ENCODE results near the gene CBARP. TPM values are rescaled to one million over a fixed set of nuclear protein-coding genes. Genes with fewer than 3 reads are reported as not detected.

CBARP gene
- total RNA-seq, 1 donor from 2014 or later = 2.9 TPM

- FAIRE-seq = no peak
- no peak for DNase-seq (ENCODE audit: low read depth)
- TF ChIP-seq, protein P1, sequence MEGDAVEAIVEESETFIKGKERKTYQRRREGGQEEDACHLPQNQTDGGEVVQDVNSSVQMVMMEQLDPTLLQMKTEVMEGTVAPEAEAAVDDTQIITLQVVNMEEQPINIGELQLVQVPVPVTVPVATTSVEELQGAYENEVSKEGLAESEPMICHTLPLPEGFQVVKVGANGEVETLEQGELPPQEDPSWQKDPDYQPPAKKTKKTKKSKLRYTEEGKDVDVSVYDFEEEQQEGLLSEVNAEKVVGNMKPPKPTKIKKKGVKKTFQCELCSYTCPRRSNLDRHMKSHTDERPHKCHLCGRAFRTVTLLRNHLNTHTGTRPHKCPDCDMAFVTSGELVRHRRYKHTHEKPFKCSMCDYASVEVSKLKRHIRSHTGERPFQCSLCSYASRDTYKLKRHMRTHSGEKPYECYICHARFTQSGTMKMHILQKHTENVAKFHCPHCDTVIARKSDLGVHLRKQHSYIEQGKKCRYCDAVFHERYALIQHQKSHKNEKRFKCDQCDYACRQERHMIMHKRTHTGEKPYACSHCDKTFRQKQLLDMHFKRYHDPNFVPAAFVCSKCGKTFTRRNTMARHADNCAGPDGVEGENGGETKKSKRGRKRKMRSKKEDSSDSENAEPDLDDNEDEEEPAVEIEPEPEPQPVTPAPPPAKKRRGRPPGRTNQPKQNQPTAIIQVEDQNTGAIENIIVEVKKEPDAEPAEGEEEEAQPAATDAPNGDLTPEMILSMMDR (IDR thresholded peaks at IDR 0.05; ENCODE audit: insufficient read depth, low read length, severe bottlenecking) = no peak
- Histone ChIP-seq H3K27me3 (ENCODE audit: control insufficient read depth, insufficient read depth, low read length) (no peaks in the 10 kb centered on the region), H3K4me3 (ENCODE audit: low read depth, low read length) (no peak overlapping the region), H3K36me3 (ENCODE audit: control insufficient read depth, insufficient read depth, low read length) (peaks cover 48% of the 10 kb centered on the region)
Observed at GRCh38 chr19:1254081-1254527, 16.3 kb upstream of the CBARP start.

GRCh38 chr19:1253514-1254080 is 15.8 kb upstream of the CBARP start:
- TF ChIP-seq, protein P1 (IDR thresholded peaks at IDR 0.05; ENCODE audit: insufficient read depth, low read length, severe bottlenecking) = no peak
- DNase-seq (ENCODE audit: low read depth) (peak; percentile 13), FAIRE-seq (no peak)
- Histone ChIP-seq H3K36me3 (ENCODE audit: control insufficient read depth, insufficient read depth, low read length) (peaks cover 48% of the 10 kb centered on the region), H3K27me3 (ENCODE audit: control insufficient read depth, insufficient read depth, low read length) (no peaks in the 10 kb centered on the region), H3K4me3 (ENCODE audit: low read depth, low read length) (peak overlapping the region; percentile 14)

GRCh38 chr19:1252821-1253513 is 15.2 kb upstream of the CBARP start:
- FAIRE-seq (no peak), DNase-seq (ENCODE audit: low read depth) (peak; percentile 84)
- TF ChIP-seq, protein P1 (IDR thresholded peaks at IDR 0.05; ENCODE audit: insufficient read depth, low read length, severe bottlenecking) = peak; percentile 20
- Histone ChIP-seq H3K36me3 (ENCODE audit: control insufficient read depth, insufficient read depth, low read length) (peaks cover 48% of the 10 kb centered on the region), H3K27me3 (ENCODE audit: control insufficient read depth, insufficient read depth, low read length) (no peaks in the 10 kb centered on the region), H3K4me3 (ENCODE audit: low read depth, low read length) (peak overlapping the region; percentile 75)

DNA sequence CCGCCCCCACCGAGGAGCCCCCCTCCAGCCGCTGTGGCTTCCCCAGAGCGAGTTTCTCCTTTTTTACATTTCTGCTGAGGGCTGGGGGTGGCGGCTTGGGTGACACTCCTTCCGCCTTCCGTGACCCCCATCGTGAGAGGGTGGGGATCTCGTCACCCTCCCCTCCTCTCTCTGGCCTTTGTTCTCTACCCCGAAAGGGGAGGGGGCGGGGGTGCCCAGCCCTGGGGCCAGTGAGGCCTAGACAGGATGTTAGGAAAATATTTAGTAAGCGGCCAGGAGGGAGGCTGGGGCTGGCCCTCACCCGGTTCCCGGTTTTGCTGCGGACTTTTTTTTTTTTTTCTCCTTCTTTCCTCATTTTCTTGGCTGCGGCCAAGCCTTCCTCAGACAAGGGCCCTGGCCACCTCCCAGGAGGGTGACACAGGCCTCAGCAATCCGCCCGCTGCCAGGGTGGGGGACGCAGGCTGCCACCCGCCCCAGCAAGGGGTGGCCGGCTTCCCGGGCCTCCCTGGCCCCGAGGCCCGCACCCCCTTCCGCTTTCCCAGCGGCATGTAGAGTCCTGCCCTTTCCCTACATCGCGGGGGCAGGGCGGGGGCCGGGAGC is 14.5 kb upstream of the CBARP start:
- DNase-seq (ENCODE audit: low read depth) (peak; percentile 90), FAIRE-seq (no peak)
- Histone ChIP-seq H3K27me3 (ENCODE audit: control insufficient read depth, insufficient read depth, low read length) (no peaks in the 10 kb centered on the region), H3K4me3 (ENCODE audit: low read depth, low read length) (peak overlapping the region; percentile 75), H3K36me3 (ENCODE audit: control insufficient read depth, insufficient read depth, low read length) (peaks cover 47% of the 10 kb centered on the region)
- TF ChIP-seq, protein P1 (IDR thresholded peaks at IDR 0.05; ENCODE audit: insufficient read depth, low read length, severe bottlenecking) = no peak

DNA sequence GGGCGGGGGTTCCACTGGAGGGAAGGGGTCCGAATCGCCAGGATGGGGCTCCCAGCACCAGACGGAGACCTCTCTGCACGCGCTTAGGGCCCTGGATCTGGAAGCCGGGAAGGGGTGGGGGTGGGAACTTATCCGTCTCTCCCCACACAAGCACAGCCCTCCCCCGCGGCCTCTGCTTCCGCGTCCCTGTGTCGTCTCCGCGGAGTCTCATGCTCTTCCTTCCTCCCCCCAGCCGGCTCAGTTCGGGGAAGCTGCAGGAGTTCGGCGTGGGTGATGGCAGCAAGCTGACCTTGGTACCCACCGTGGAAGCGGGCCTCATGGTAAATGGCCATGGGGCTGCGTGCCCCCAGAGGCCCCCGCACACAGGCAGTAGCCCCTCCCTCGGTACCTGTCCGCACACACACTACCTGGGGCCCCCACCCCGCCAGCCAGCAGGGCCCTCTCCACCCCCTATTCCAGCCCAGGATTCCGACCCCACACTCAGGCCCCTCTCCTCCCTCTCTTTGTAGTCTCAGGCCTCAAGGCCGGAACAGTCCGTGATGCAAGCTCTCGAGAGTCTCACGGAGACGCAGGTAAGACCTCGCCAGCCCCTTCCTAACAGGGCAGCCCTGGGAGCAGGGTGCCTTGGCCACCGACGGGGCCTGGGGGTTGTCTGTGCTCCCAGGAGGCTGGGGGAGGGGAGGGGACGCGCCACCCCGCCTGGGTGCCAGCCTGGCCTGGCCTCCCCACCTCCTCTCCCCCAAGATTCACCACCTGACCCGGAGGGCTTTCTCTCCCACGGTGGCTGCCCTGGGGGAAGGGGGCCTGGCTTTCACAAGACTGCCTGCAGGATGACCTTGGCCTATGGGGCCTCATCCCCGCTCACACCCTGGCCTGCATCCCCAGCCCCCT is 13.8 kb upstream of the CBARP start:
- peaks cover 41% of the 10 kb centered on the region for H3K36me3 ChIP-seq (ENCODE audit: control insufficient read depth, insufficient read depth, low read length)
- FAIRE-seq (no peak), DNase-seq (ENCODE audit: low read depth) (peak; percentile 31)

More for the DNA sequence above, 13.8 kb upstream of the CBARP start:
- Histone ChIP-seq H3K27me3 (ENCODE audit: control insufficient read depth, insufficient read depth, low read length) (no peaks in the 10 kb centered on the region), H3K4me3 (ENCODE audit: low read depth, low read length) (peak overlapping the region; percentile 75)
- TF ChIP-seq, protein P1 (IDR thresholded peaks at IDR 0.05; ENCODE audit: insufficient read depth, low read length, severe bottlenecking) = no peak
